Fibroblast of gingiva (primary cell): ENCODE results near the gene GREB1L.

Source experiments
- DNase-seq: peaks from one replicate; pipeline ENCODE4 v3.0.0-alpha.2; 2011; ENCODE audit warnings: low read depth

The GREB1L gene

GRCh38 chr18:21369146-21369545, 127.1 kb downstream of the GREB1L start:
- DNase-seq, result peak; percentile 20

- peak; percentile 7 for DNase-seq
Observed at GRCh38 chr18:21369597-21369996, 127.6 kb downstream of the GREB1L start.

- DNase-seq, result no peak
Observed at GRCh38 chr18:21383031-21383430, 141.0 kb downstream of the GREB1L start.

DNA sequence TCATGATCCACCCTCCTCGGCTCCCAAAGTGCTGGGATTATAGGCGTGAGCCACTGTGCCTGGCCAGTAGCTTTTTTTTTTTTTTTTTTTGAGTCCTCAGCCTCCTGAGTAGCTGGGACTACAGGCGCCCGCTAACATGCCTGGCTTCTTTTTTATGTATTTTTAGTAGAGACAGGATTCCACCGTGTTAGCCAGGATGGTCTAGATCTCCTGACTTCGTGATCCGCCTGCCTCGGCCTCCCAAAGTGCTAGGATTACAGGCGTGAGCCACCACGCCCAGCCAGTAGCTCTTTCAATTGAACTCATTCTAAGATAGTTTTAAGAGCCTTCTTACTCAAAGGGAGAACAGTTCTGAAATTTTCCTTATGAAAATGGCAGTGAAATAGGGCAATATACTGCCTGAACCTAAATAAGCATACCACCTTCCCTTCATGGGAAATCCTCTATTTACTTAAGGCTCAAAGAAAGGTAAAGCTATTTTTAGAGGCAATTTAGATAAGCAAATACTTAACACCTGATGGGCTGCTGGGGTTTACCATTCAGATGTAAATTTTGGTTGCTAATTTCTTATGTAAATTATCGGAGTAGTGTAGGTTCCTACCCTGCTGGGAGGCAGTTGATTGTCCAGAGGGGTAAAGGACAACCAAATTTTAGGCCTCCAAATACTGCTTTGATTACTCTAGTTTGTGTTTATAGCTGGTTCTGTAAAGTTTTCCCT, 144.7 kb downstream of the GREB1L start:
- DNase-seq, result no peak

DNA sequence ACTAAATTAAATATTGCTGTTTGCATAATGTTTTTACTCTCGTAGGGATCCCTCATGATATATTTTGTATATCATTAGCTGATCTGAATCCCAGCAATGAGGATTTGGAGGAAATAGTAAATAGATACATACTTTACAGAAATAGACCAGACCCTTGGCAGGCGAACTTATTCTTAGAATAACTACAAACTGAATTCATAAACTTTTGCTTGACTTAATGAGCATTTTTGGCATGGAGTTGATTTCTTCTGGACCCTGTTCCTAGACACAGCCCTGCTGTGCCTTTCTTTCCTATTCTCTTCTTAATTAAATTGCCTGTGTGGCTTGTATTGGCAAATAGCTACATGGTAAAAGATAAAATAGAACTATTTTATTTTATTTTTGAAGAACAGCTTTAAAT, 145.9 kb downstream of the GREB1L start:
- DNase-seq, result no peak

DNA sequence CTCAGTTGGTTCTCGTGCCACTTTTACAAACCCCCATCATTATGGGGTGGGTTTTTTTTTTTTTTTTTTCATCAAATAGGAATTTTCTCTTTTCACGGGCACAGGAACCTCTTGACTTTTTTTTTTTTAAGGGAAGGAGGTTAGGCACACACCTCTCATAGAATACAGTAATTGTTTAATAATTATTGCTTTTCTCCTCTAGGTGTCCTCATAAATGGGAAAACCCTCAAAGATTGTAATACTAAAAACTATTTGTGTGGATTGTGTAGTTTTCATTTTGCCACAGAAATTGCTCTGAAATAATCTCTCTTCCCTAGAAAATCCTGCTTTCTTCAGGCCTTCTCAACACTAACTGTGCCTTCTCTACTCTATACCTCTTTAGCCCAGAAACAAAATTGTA, 147.3 kb downstream of the GREB1L start:
- DNase-seq, result no peak

GRCh38 chr18:21389903-21390302, 147.9 kb downstream of the GREB1L start:
- no peak for DNase-seq

GRCh38 chr18:21391074-21391673, 149.1 kb downstream of the GREB1L start:
- peak; percentile 22 for DNase-seq

GRCh38 chr18:21393986-21394385, 152.0 kb downstream of the GREB1L start:
- peak; percentile 75 for DNase-seq

GRCh38 chr18:21398121-21398520, 156.1 kb downstream of the GREB1L start:
- no peak for DNase-seq

GRCh38 chr18:21402272-21402671, 160.2 kb downstream of the GREB1L start:
- DNase-seq, result no peak

DNA sequence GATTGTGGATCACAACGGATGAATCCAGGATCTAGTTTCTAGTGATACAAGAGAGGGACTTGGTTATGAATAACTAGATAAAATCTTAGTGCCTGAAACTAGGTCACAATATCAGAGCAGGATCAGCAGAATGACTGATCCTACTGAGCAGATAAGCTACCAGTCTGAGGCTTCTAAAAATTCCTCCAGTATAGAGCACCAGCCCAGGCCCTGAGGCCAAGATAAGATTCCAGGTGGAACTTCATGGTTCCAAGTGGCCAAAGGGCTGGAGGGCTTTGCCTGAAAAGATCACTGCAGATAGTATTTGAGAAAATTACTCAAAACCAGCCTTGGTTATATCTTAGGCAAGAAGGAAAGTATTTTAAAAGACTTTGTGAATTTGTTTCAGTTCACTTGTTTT, 162.4 kb downstream of the GREB1L start:
- DNase-seq, result no peak

GRCh38 chr18:21406116-21406515, 164.1 kb downstream of the GREB1L start:
- no peak for DNase-seq

GRCh38 chr18:21408681-21409080, 166.6 kb downstream of the GREB1L start:
- DNase-seq, result no peak

DNA sequence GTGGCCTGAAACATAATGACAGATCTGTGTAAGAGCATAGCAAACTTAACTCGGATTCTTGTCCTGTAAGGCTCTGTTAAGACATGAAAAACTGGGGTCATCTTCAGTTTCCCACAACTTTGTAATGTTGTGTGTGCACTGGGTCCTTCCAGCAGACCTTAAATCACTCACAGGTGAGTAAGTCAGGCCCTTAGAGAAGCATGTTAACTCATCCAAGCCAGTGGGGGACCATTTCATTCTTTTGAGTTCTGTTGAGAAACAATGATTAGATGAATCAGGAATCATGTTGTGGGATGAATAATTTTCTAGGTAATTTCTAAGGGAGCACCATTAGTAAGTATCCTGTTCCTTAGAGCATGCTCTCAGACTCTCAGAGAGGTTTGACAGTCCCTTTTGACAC, 191.4 kb downstream of the GREB1L start:
- no peak for DNase-seq

- DNase-seq, result peak; percentile 81
Observed at GRCh38 chr18:21439431-21439846, 197.4 kb downstream of the GREB1L start.

DNA sequence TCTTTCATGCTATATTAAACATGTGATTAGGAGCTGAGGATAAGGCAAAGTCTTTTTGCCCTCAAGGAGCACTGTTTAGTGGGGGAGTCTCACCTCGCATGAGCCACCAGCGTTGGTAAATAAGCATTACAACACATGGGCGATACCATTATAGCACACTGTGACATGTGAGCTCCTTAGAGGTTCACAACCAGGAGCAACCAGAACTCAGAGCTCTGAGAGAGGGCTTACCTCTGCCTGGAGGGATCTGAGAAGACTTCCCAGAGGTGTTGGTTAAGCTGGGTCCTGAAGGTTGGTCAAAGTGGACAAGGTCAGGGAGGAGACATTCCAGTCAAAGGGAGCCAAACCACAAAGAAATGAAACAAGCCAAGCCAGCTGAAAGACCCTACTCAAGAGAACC, 199.6 kb downstream of the GREB1L start:
- DNase-seq, result no peak

DNA sequence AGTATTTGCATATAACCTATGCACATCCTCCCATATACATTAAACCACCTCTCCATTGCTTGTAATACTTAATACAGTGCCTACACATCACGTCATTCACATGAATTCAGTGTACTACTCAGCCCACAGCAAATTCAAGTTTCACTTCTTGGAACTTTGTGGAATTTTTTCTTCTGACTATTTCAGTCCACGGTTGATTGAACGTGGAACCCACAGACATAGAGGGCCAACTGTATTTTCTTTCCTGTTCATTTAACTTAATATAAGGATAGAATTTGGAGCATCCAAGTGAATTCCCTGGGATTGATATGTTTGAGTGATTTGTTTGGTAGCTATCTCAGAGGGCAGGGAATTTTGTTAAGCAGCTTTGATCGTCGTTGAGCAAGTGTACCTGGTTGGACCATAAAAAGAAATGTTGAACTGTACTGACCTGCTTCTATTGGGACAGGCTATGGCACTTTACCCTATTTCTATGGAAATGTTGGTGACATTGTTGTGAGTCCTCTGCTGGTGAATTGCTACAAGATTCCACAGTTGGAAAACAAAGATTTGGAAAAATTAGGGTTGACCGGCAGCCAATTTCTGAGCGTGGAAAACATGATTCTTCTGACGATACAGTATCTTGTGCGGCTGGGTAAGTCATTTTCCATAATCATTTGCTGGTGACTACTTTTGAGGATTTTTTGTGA, 201.9 kb downstream of the GREB1L start:
- peak; percentile 19 for DNase-seq

DNA sequence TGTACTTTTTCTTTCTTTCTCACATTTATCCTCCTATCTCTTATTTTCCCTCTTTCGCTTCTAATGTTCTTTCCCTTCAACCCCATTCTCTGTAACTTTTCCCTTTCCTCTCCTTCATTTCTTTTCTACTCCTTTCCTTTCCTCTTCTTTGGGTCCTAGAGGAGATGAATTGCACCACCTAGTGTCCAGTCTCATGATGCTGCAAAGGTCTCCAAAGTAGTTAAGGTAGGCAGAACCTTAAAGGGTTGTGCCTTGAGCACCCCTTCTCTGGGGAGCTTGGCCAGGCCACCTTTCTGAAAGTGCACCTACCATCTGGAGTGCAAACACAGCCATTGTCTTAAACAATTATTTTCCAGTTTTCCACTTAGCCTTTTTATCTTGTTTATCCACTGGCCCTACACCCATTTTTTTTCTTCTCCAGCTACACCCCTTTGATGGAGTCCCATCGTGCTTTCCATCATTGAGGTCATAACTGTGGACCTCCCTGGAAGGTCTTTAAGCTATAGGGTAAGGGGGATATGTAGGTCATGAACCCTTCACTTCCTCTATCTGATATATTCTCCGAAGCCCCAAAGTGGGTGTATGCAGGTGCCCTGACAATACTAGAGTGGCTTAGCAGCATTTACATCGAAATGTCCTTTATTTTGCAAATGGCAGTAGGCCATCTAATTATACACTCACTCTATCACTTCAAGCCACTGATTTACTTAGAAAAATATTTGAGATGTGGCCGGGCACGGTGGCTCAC, 202.6 kb downstream of the GREB1L start:
- peak; percentile 54 for DNase-seq

GRCh38 chr18:21448299-21448698, 206.3 kb downstream of the GREB1L start:
- no peak for DNase-seq

DNA sequence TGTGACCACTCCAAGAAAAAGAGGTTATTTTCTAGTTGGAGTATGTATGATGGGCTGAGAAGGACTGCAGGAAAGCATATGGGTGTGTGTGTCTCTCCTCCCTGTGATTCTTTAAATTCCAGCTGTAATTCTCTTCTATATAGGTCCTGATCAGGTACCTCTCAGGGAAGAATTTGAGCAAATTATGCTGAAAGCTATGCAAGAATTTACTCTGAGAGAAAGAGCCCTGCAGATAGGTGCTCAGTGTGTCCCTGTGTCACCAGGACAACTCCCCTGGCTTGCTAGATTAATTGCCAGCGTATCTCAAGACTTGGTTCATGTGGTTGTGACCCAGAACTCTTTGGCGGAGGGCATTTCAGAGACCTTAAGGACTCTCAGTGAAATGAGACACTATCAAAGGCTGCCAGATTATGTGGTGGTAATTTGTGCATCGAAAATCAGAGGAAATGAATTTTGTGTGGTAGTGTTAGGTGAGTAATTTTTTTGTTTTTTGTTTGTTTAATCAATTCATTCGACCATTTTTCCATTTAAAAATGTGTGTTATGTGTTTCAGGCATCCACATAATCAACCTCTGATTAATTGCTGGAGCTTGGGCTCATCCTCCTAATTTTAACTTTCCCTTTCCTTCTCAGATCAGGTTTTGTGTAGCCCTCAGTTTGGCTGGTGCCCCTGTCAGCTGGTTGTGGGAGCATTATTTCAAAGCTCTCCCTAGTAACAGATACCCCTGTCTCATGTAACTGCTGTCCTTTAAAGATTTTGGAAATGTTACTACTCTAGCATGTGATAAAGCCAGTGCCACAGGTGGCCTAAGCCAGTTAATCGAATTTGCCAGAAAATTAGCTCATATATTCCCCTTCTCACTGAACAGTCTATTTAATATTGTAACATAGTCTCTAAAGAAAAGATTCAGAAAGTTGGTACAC, 207.6 kb downstream of the GREB1L start:
- DNase-seq, result no peak

GRCh38 chr18:21450503-21450902, 208.5 kb downstream of the GREB1L start:
- DNase-seq, result no peak
